Vagina (tissue), 2 donors: ENCODE data around the gene TMEM145.
A peak's percentile ranks its signal among the peaks of the same experiment; 100 is the strongest.

Experiments
- POLR2A ChIP-seq, 2 donors: fragments of 450-650 bp; IDR thresholded peaks; one replicate each; pipeline ENCODE4 v1.6.1; 2017; ENCODE audit warnings: antibody characterized with exemption in 2 of 2, mild to moderate bottlenecking in 2 of 2, moderate library complexity in 2 of 2
- TF ChIP-seq, protein P1 (sequence below), 3 experiments: fragments of 450-650 bp in 2 of 3; fragments of 200-600 bp in 1 of 3; sonication (generic) in 1 of 3; IDR thresholded peaks; one replicate each; pipeline ENCODE4 v1.5.1; 2017 to 2019; ENCODE audit warnings: antibody characterized with exemption in 3 of 3, mild to moderate bottlenecking in 2 of 3, moderate library complexity in 2 of 3

DNA sequence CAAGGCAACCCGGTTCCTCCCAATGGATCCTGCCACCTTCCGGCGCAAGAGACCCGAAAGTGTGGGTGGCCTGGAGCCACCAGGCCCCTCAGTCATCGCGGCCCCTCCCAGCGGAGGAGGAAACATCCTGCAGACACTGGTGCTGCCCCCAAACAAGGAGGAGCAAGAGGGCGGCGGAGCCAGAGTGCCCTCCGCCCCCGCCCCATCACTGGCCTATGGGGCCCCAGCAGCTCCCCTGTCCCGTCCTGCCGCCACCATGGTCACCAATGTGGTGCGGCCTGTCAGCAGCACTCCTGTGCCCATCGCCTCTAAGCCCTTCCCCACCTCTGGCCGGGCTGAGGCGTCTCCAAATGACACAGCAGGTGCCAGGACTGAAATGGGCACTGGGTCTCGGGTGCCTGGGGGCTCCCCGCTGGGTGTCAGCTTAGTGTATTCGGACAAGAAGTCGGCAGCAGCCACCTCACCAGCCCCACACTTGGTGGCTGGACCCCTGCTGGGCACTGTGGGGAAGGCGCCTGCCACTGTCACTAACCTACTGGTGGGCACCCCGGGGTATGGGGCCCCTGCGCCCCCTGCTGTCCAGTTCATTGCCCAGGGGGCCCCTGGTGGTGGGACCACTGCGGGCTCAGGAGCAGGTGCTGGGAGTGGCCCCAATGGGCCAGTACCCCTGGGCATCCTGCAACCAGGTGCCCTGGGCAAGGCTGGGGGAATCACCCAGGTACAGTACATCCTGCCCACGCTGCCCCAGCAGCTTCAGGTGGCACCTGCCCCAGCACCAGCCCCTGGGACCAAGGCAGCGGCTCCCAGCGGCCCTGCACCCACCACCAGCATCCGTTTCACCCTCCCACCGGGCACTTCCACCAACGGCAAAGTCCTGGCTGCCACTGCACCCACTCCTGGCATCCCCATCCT, 22.3 kb upstream of the TMEM145 start:
- TF ChIP-seq, protein P1, sequence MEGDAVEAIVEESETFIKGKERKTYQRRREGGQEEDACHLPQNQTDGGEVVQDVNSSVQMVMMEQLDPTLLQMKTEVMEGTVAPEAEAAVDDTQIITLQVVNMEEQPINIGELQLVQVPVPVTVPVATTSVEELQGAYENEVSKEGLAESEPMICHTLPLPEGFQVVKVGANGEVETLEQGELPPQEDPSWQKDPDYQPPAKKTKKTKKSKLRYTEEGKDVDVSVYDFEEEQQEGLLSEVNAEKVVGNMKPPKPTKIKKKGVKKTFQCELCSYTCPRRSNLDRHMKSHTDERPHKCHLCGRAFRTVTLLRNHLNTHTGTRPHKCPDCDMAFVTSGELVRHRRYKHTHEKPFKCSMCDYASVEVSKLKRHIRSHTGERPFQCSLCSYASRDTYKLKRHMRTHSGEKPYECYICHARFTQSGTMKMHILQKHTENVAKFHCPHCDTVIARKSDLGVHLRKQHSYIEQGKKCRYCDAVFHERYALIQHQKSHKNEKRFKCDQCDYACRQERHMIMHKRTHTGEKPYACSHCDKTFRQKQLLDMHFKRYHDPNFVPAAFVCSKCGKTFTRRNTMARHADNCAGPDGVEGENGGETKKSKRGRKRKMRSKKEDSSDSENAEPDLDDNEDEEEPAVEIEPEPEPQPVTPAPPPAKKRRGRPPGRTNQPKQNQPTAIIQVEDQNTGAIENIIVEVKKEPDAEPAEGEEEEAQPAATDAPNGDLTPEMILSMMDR (IDR thresholded peaks at IDR 0.05): peak in 1 of 3 experiments; percentile 42
- TF ChIP-seq POLR2A (IDR thresholded peaks at IDR 0.05): no peak
